Inferior parietal cortex (tissue), 1 donor: ENCODE data around the gene FGF14.
"Not testable (repeated sequence)": the region's sequence is repeated elsewhere in the genome, so short reads cannot be mapped to it uniquely, and the experiment has no call there.

ENCODE experiments used
- DNase-seq: peaks from one replicate; pipeline ENCODE4 v3.0.0-alpha.2; 2016; ENCODE audit errors: extremely low spot score

The FGF14 gene

DNA sequence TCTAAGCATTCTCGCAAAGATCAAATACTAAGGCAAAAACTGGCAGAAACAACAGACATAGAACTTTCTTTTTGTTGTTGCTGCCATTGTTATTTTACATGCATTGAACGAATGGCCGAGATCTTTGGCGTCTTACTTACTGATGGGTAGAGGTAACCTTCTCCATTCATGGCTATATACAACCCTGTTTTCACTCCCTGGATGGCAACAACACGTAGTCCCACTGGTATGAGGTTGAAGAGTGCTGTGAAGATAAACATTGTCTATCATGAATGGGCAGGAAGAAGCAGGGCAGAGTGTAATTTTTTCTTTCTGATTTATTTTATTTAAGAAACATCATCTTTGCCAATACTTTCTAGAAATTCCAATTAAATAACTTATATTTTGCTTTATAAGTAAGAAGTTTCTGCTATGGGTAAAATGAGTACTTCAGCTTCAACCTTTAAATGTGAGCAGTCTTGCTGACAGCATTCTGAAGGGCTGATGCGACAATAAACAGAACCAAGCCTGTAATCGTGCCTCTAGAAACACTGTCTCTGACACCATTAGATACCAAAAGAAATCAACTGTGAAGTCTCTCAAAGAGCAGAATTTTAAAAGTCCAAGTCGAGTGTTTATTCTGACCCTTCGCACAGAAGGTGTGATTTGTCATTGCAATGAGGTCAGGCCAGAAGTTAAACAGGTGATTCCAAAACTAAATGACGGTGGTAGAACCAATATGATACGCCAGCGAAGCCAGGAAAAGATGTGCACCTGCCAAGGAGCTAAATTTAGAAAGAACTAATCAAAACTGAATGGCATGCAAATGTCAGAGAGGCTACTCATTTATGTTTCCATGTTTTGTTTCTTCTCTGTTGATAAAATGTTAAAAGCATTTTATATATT lies 533.0 kb downstream of the FGF14 start:
- DNase-seq, result no peak

DNA sequence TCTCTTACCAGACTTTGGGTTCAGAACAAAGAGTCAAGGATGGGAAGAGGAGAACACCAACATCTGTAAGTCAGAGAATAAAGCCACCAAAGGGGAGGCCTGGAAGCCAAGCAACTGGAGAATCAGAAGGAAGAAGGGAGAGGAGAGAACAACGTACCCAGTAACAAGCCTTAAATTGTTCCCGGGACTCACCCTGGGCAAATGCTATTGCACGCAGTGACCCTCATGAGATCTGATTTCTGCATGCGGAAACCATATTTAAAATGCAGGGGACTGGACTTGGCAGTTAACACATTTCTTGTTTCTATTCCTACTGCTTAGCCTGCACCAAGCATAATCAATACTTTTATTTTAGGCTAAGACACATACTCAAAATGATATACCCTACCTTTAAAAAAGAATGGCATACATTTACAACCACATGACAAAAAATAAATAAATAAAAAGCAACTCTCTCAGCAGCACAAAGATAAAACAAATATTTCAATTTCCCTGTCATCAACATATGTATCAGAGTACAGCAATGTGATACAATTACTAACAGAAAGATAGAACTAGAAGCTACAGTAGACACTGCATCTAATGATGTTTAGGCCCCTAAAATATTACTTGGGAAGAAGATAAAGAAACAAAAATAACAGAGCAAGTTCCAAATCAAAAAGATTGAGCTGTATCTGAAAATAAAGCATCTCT lies 534.8 kb downstream of the FGF14 start:
- DNase-seq, result no peak

DNA sequence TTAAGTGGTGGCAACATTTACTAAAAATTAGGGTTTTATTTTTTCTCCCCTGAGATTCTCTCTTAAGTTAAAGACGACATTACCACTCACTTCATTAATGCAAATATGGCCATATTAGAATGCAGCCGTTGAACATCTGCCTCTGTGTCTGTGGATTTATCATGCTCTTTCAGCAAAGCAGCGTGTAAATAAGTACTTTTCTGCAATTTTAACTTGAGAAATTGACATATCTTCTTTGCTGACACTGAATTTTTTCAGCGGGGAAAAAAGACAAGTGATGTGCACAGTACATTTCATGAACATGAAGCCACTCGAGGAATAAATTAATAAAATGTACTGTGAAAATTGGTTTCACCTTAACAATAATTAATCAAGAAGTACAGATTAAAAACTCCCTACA lies 543.0 kb downstream of the FGF14 start:
- DNase-seq, result no peak

DNA sequence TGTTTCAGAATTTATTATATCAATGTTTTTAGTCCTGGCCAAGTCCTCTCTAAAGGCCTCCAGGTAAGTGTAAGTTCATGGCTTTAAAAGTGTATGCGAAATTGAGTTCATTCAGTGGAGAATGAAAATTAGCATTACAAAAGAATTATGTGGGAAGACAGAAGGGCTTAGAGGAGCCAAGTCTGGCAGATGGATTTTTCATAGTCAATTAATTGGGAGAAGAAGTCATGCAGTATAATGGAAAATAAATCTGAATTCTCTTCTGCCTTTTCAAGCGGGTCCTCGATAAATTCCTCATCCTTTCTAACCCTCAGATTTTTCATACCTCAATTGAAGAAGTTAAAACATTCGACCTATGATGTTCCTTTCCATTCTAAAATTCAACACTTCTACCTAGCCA lies 555.1 kb downstream of the FGF14 start:
- DNase-seq, result no peak

DNA sequence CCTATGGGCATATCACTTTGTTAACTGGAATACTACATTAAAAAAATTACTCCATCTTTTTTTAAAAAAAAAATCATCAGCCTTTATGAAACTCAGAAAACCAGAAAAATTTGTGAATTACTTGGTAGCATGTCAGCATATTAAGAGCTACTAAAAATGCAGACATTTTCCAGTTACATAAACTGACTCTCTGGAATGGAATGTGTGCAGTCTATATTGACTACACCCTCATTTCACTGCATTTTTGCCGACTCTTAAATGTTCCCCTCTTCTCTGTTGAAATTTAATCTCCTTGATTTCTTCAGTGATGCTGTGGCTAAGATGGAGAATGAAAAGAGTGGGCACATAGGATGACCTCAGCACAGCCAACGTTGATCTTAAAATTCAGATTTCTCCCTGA lies 555.6 kb downstream of the FGF14 start:
- DNase-seq, result no peak

DNA sequence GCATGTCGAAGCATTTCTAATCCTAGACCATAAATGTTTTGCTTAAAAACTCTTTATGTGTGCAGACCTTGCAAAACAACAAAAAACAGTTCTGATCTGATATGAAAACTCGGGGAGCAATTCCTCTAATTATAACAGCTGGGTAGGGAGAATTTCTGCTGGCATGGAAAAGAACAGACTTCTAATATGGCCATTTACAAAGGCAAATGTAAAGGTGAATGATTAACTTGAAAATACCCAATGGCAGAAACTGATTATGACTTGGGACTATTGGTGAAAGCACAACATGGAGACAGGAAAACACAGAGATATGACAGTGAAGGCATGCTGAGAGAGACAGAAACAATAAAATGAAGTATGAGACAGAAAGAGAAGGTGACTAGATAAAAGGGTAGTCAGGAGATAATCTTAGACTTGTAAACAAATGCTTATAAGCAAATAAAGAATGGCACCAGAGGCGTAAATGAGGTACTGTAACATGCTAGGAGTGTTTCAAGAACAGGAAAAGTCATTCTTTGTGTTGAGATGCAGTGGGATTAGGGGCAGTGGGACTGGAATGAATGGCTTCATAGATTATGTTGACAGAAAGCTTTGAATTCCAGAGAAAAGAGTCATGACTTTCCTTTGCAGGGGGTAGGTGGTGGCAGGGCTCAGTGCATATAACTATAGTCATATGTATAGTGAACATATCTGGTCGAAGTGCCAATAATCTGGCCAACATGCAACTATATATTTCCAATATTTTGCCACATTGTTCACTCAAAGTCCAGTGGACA lies 556.4 kb downstream of the FGF14 start:
- no peak for DNase-seq

DNA sequence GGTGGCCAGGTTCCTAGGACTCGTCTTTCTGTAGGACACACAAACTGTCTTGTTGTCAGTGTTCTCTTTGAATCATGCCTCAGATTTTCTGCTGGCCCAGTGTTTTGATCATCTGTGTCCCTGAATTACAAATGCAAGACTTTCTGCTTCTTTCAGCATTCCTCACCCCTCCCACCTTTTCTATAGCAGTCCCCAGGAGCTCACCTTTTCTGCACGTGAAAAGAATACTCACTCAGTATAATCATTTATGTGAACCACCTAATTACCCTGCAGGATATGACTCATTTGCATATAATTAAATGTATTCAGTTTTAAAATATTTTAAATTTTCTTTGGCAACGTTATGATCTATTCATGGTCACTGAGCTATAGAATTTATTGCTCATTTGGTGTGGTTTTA lies 560.1 kb downstream of the FGF14 start:
- no peak for DNase-seq

DNA sequence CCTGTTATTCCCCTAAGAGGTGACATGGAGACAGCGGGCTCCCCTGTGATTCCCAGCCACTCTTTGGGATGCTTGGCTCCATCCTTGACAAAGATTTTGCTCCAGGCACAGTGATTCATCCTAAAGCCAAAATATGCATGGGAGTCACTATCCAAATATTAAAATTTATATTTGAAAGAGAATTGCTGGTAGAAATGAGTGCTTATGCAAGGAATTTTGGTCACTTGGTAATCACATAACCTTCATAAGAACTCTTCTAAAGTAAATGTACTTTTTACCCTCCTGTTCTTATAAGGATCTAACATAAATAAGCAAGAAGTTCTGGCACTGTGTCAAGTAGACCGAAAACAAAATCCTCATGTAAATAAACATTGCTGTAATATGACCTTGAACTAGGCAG lies 563.5 kb downstream of the FGF14 start:
- DNase-seq, result no peak

DNA sequence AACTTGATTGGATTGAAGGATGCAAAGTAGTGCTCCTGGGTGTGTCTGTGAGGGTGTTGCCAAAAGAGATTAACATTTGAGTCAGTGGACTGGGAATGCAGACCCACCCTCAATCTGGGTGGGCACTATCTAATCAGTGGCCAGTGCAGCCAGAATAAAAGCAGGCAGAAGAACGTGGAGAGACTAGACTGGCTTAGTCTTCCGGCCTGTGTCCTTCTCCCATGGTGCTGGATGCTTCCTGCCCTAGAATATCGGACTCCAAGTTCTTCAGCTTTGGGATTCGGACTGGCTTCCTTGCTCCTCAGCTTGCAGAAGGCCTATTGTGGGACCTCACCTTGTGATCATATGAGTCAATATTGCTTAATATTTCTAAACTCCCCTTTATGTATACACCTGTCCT lies 564.1 kb downstream of the FGF14 start:
- not testable (repeated sequence) for DNase-seq

DNA sequence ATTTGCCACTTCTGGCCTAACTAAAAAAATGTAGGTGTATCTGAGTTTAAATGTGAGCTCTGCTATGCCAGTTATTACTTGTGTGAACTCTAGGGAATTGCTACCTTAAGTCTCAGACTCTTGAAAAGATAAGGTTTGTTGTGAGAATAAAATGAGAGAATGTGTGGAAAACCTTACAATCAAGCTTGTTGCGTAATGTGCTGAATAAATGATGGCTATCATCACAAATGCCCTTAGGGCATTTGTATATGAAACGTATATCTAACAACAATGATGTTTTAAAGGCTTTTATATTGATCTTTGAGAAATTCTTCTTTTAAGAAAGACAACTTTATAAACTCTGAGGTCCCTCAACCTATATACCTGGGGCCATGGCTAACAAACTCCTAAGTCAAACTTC lies 564.6 kb downstream of the FGF14 start:
- DNase-seq, result no peak

DNA sequence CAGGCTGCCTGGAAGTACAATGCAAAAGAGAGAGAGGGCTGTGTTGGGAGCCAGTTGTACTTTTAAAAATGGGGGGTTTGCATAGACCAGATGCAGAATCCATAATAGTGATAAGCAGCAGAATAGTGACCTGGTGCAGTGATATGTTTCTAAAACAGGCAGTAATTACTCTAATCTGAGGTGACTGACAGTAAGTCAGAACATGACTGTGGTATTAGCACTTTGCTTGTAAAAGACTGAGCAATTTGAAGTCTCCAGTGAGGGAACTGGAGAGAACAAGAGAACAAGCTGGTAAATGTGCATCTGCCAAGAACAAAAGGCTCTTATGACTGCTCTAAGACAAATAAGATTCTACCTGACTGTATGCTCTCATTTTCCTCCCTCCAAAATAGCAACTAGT lies 565.9 kb downstream of the FGF14 start:
- DNase-seq, result no peak

DNA sequence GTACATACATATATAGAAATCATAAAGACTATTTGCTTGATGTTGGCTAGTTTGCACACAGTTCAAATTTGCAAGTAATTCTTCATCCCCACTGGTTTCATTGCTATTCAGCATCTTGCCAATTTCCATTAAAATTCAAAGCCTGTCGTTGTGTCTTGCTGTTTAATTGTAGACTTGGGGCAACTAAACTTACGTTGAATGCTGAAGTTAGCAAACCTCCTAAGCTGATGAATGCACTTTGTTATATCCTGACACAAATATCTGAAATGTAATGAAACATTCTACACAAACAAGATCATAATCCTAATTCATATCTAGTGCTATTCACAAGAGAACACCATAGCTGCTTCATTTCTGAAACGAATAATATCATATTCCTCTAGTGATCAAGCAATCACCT lies 568.2 kb downstream of the FGF14 start:
- no peak for DNase-seq

DNA sequence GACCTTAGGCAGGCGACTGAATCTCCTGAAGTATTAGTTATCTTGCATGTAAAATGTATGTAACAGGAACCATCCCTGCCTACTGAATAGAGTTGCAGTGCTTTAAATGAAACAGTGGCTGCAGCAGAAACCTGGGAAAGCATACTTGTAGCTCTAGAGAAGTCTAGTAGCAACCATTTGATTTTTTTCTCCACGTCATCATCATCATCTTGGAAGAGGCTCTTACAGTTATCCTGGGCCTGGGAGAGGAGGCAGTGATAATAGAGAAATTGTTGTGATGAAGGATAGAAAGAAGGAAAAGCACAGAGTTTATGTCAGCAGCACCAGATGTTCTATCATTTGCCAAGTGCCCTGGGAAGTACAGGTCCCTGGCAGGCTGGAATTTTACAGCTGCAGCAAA lies 571.8 kb downstream of the FGF14 start:
- DNase-seq, result no peak

DNA sequence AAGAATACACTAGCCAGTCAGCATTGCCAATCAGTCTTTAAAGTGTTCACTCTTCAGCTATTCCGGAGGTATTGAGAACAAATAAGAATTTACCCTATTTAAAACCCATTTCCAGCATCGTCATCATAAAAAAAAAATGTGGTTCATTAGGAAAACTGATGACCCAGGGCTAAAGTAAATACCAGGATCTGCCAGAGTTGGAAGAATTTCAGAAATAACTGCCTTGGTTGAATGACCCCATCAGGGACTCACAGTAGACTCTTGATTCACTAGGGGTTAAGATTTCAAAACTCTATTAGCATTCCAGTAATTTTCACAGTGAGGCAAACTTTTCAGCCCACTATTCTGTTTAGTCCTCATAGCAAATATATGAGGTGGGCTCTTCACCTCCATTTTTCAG lies 572.4 kb downstream of the FGF14 start:
- no peak for DNase-seq

DNA sequence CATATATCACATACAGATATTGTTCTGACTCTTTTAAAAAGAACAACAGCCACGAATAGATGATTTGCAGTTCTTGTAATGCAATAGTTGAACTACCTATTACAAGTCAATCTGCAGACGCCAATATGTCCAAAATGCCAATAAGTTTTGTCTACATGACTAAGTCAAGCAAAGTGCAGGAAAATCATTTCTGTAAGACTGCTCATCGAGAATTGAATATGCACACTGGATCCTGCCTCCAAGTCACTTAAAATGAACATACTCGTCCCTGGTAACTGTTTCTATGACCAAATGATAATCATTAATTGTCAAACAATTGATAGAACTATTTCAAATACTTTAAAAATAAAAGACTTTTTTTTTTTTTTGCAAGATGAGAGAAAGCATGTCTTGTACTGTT lies 573.7 kb downstream of the FGF14 start:
- DNase-seq, result no peak

DNA sequence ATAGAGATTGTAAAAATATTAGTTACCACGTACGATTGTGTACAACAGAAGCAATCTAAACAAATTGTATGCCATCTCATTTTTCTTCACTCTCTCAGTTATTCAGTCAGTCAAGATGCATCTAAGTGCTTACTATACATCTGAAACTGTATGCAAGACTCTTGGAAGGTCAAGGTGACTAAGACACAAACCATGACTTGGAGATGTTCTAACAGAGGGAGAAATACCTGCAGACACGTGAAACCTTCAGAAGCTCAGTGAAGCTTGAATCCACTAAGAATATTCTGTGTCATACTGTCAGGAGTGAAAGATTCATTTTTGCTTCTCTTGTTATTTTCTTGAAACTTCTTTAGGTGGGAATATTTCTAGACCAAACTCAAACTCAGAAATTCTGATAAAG lies 584.0 kb downstream of the FGF14 start:
- DNase-seq, result no peak

DNA sequence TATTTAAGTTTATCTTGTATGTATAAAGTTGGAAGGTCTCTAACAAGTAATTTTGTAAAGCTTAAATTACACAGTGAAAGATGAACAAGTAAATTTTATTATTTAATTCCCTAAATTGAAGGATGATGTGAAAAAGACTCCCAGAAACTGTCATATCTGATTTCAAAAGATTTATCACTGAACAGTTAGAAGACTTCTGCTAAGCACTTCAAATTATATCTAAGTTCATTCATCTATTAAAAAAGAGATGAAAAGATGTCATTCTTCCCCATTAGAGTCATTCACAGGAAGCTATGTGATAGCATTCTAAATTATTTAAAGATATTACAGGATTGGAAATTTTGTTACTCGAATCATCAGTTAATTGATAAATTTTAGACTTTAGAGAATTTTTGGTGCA lies 590.0 kb downstream of the FGF14 start:
- DNase-seq, result no peak

DNA sequence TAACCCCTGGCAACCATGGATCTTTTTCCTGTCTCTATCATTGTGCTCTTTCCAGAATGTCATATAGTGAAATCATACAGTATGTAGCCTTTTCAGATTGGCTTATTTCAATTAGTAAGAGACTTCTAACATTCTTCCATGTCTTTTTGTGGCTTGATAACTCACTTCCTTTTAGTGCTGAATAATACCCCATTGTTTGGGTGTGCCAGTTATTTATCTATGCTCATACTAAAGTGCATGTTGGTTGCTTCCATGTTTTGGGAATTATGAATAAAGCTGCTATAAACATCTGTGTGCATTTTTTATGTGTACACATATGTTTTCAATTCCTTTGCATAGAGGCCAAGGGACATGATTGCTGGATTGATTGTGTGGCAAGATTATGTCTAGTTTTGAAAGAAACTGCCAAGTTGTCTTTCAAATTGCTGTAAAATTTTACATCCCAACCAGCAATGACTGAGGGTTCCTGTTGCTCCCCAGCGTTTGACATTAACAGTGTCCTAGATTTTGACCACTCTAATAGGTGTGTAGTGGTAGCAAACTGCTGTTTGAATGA lies 590.5 kb downstream of the FGF14 start:
- DNase-seq, result no peak

DNA sequence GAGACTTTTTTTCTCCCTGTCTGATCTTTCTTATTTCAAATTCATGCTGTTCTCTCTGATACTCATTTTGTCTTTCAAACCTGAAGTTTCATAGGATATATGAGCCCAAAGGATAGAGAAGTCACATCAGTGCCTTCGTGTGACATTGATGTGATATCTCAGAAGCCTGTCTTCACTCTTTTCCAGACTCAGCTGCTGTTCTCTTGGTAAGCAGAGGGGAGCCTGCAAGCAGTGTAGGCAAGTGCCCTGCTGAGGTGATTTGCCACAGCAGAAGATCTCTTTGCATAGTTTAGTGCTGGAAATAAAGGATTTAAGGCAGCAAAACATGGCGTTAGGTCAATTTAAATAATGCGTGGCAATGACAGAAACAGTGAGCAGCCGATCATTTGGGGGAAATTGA lies 602.7 kb downstream of the FGF14 start:
- no peak for DNase-seq

DNA sequence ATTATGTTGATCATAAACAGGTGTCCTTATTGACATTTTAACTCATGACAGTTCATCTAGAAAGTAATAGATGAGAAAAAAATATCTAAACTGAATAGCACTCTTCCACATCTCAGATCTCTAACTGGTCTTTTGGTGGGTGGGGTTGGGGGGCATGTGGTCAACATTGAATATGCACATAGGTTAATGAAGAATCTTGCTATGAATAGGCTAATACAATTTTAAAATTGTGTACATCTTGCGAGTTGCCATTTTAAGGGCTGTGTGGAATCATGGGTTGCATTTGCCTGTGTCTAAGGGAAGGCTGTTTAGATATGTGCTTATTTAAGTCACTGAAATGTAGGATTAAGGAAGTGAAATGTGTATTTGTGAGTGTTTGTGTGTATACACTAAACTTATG lies 603.4 kb downstream of the FGF14 start:
- DNase-seq, result no peak

DNA sequence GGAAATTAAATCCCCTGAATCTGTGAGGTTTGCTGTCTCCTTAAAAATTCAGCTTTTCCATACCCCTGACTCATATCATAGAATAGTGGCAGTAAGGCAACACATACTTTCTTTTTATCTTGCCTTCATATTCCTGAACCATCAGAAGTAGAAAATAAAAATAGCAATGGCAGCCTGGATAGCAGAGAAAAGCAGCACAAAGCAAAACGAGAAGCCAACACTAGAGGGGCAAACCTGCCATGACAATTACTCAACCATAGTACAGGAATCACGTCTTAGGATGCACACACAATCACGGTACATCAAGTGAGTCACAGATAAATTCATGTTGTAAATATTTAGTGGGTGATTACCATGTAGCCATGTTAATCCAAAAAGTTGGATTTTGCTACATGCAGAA lies 606.4 kb downstream of the FGF14 start:
- no peak for DNase-seq

DNA sequence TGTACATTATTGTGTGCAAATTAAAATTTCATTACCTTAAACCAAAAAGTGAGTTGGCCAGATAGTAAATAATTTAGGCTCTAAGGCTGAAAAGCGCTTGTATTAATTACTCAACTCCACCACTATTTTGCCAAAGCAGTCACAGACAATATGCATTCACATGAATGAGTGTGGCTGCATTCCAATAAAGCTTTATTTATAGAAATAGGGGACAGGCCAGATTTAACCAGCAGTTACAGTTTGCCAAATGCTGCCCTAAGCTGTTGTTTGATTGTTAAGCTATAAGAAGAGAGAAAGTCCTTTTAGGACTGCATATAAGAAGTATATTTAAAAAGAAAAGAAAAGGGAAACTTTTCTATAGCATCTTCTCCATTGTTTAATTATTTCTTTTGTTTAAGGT lies 606.8 kb downstream of the FGF14 start:
- no peak for DNase-seq
